HG03025 (cell line): Measurements from ENCODE around the gene DENND1B.
"Not testable (repeated sequence)": the region's sequence is repeated elsewhere in the genome, so short reads cannot be mapped to it uniquely, and the experiment has no call there.

Experiments
- ATAC-seq: cut with Tn5 transposase; IDR thresholded peaks from one replicate; pipeline ENCODE4 v1.9.1; 2021; ENCODE audit warnings: mild to moderate bottlenecking, moderate library complexity; ENCODE audit not compliant: unreplicated experiment, low FRiP score

The DENND1B gene

GRCh38 chr1:197577580-197577979 is 197.7 kb downstream of the DENND1B start:
- ATAC-seq: no peak

DNA sequence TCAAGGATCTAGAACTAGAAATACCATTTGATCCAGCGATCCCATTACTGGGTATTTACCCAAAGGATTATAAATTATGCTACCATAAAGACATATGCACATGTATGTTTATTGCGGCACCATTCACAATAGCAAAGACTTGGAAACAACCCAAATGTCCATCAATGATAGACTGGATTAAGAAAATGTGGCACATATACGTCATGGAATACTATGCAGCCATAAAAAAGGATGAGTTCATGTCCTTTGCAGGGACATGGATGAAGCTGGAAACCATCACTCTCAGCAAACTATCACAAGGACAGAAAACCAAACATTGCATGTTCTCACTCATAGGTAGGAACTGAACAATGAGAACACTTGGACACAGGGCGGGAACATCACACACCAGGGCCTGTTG is 199.7 kb downstream of the DENND1B start:
- ATAC-seq: not testable (repeated sequence)

DNA sequence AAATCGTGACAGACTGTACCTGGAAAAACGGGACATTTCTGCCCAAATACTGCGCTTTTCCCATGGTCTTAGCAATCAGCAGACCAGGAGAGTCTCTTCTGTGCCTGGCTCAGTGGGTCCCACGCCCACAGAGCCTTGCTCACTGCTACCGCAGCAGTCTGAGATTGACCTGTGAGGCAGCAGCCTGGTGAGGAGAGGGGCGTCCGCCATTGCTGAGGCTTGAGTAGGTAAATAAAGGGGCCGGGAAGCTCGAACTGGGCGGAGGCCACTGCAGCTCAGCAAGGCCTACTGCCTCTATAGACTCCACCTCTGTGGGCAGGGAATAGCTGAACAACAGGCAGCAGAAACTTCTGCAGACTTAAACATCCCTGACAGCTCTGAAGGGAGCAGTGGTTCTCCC is 203.1 kb downstream of the DENND1B start:
- no peak for ATAC-seq

DNA sequence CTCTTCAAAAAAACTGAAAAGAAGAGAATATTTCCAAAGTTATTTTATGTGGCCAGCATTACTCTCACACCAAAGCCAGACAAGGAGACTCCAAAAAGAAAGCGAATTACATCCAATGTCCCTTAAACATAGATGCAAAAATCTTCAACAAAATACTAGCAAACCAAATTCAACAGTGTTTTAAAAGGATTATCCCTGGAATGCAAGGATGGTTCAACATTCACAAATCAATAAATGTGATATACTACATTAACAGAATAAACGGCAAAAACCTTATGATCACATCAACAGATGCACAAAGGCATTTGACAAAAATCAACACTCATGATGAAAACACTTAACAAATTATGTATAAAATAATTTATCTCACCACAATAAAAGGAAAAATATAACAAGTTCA is 207.8 kb downstream of the DENND1B start:
- ATAC-seq: no peak

GRCh38 chr1:197561041-197561440 is 214.2 kb downstream of the DENND1B start:
- no peak for ATAC-seq

DNA sequence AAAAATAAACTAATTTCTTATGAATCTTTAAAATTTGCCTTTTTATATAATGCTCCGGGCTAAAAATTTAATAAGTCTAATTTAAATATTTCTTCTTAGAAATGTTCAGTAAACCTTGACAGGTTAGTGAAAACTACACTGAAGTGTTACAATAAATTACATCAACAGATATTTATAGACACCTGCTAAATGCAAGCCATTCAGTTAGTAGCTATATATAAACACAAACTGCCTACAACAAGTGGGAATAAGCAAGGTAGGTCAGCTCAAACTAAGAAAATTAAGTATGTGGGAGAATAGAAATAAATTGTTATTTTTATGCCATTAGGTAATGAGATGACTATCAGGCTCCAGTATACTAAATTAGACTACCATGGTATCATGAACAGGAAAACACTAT is 215.6 kb downstream of the DENND1B start:
- ATAC-seq: no peak

DNA sequence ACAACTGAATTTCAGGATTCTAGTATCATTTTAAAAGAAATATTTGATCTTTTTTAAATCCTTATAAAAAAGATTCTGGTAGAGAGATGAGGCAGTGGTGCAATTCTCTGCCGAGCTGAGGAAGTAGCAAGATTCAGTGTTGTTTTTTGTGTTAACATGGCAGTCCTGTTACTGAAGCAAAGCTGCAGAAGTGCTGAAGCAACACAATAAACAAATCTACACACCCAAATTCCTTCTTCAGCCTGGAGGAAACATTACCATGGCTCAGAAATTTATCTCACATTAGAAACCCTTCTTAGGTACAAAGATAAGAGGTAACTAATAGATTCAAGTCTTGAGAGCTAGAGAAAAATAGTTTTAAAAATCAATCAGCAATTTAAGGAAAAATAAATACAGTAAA is 216.0 kb downstream of the DENND1B start:
- ATAC-seq: no peak

GRCh38 chr1:197557302-197557701 is 218.0 kb downstream of the DENND1B start:
- no peak for ATAC-seq

DNA sequence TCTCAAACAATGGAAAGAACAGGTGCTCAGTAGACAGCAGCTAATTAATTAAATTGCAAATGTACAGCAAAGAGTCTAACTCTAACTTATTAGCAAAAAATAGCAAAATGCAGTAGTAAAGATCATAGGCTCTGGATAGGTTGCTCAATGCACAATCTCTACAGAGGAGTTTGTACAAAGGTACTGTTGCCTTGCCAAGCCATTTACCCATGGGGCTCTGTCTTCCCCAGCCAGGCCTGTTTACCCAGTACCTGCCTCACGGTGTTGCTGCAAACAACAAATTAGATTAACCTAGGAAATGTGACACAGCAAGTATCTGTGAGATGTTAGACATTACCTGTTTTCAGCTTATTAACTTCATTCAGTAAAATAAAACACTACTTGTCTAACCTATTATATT is 222.0 kb downstream of the DENND1B start:
- no peak for ATAC-seq

- ATAC-seq: no peak
These were observed 228.3 kb downstream of the DENND1B start for GRCh38 chr1:197546989-197547388.

- no peak for ATAC-seq
These were observed 230.7 kb downstream of the DENND1B start for GRCh38 chr1:197544553-197544952.

GRCh38 chr1:197544130-197544529 is 231.2 kb downstream of the DENND1B start:
- no peak for ATAC-seq

DNA sequence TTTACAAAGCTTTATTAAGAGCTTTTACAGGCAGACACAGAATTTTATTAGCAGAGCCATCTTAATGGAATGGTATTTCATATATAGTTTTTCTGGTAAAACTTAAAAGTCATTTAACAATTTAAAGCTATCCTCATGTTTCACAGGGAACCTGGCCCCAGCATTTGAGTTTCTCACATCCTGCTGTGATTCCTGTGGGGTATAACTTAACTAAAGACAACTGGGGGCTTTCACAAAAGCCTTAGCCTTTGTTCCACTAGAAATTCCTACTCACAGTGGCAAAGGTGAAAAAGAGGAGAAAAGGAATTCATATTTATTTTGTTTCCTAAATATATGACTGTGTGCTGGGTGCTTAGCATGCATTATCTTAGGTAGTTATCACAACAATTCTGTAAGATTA is 233.9 kb downstream of the DENND1B start:
- no peak for ATAC-seq

- ATAC-seq: no peak
These were observed 248.4 kb downstream of the DENND1B start for GRCh38 chr1:197526736-197527371.

DNA sequence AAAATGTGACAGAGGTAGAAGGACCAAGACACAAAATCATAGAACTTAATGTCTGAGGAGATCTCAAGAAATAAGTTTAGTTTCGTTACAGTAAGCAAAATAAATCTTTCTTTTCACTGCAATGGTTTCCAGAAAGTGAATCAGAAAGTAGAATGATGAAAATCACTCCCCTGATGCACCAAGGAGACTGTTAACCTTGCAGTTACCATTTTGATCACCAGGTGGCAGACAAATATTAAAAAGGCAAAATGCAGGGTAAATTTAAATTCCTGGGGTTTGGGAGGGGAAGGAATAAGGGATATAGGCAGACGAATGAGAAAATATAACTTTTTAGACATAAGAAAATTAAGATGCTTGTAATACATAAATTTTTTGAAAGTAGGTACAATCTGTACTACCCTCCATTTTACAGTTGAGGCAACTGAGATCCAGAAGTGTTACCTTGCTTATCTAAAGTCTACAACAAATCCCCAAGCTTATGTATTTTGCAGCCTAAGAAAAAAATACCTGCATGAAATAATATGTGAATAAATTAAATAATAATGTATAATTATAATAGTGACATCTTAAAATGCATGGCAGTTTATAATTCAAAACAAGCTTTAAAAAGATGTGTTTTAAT is 254.1 kb downstream of the DENND1B start:
- ATAC-seq: no peak

DNA sequence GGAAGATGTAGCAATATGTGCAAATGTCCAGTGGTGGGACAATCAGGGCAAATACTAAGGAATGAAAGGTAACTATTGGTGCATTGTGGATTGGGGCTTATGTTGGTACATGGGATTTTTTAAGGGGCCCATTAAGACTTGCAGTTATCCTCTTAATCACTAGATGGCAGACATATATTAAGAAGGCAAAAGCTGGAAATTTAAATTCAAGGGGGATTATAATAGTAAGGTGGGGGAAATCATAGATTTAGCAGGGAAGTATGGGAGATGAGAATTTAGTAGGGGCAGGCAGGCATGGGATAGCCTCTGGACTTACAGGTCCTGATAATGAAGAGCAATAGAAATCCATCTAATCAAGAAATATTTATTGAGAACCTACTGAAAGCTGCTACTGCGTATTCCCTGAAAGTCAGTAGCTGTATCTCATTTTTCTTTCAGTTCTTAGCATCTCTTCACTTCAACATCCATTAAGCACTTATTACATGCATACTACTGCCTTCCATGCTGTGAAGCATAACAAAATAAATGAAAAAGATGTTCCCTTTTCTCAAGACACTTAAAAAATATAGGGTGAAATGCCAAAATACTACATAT is 255.4 kb downstream of the DENND1B start:
- no peak for ATAC-seq

DNA sequence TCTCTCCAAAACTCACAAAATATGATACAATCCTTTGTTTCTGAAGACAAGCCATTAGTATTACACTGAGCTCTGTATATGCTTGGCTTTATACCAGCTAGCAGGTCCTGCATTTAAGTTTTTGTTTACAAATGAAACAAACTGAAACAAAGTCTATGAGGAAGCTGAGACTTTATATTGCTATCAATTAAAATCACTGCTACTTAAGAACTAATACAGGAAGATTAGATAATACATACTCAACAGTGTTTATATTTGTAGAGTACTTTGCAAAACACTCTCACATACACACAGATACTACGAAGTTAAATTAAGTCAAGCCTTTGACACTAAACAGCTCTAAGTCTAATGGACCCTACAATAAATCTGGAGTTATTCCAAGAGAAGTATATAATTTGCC is 259.9 kb downstream of the DENND1B start:
- no peak for ATAC-seq

DNA sequence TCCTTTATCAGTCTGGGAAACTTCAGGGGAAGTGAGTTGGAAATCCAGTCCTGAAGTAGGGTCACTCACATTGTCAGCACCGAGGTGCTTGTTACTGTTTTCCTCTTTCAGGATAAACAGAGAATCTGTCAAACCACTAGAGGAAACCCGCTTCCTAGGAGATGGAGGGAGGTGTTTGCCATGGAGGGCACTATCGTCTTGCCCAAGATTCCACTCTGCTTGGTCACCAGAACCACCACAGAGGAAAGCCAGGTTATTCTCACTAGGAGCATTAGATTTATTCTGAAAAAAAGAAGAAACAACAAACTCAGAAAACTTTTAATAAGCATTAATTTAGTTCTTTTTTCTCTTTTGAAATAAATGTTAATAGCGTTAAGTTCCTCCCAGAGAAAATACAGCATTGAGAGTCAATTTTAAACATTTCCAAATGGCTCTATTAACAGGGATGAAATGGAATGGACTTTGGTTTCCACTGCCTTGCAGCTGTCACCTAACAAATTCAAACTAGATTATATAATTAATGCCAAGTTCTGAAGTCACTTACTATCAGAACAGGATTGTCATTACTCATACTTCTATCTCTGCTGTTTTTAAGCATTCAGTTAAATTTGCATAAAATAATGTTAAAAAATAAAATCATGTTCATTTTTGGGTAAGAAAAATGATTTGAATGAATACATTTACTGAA is 264.4 kb downstream of the DENND1B start:
- ATAC-seq: no peak

DNA sequence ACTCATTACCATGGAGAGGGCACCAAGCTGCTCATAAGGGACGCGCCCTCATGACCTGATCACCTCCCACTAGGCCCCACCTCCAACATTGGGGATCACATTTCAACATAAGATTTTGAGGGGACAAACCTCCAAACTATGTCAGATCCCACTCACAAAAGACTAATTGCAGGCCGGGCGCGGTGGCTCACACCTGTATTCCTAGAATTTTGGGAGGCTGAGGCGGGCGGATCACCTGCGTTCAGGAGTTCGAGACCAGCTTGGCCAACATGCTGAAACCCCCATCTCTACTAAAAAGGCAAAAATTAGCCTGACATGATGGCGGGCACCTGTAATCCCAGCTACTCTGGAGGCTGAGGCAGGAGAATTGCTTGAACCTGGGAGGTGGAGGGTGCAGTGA is 278.6 kb downstream of the DENND1B start:
- no peak for ATAC-seq

DNA sequence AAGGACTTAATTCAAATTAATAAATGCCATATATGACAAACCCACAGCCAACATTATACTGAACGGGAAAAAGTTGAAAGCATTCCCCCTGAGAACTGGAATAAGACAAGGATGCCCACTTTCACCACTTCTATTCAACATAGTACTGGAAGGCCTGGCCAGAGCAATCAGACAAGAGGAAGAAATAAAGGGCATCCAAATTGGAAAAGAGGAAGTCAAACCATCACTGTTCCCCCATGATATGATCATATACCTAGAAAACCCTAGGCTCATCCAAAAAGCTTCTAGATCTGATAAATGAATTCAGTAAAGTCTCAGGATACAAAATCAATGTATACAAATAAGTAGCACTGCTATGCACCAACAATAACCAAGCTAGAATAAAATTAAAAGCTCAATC is 283.8 kb downstream of the DENND1B start:
- not testable (repeated sequence) for ATAC-seq

DNA sequence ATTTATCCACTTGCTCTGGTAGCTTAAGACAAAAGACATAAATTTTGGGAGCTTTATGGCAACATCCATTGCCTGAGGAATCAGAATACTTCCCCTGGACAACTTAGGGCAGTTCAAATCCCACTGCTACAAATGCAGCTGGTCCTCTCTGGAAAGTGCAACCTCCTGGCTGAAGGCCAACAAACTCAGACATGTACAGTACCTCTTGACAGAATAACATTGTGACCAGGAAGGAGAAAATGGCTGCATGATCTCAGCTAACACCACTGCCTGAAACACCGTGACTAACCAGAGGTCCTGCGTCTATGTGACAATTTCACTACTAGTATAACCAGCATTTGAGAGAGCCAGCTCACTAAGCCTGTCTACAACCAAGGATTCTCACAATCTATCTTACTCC is 288.3 kb downstream of the DENND1B start:
- no peak for ATAC-seq

- ATAC-seq: no peak
These were observed 289.5 kb downstream of the DENND1B start for GRCh38 chr1:197485790-197486189.
